Erythroblast (primary cell): ENCODE results near the gene C1QTNF5.

Experiments used
- GATA1 ChIP-seq: IDR thresholded peaks from 2 replicates; pipeline ENCODE4 v1.6.1; 2011; ENCODE audit warnings: low read depth, mild to moderate bottlenecking, control low read depth, low read length, moderate library complexity
- POLR2A ChIP-seq: IDR thresholded peaks from 2 replicates; pipeline ENCODE4 v1.6.1; 2011; ENCODE audit warnings: mild to moderate bottlenecking, low read length

- no peak for TF ChIP-seq POLR2A
- TF ChIP-seq GATA1: no peak
Observed at GRCh38 chr11:119372260-119373058, 31.8 kb upstream of the C1QTNF5 start.
